GM12891 (cell line): ENCODE measurements around the gene TMEM101.

ENCODE experiments used
- PAX5 ChIP-seq: IDR thresholded peaks from 2 replicates; pipeline ENCODE4 v1.6.1; 2011; ENCODE audit warnings: low read length, moderate library complexity, mild to moderate bottlenecking; ENCODE audit not compliant: insufficient read depth, severe bottlenecking
- POLR2A ChIP-seq: IDR thresholded peaks from 2 replicates; pipeline ENCODE4 v1.6.1; 2011; ENCODE audit warnings: low read depth, low read length, control low read depth
- POLR2AphosphoS5 ChIP-seq: IDR thresholded peaks from 2 replicates; pipeline ENCODE4 v1.6.1; 2011; ENCODE audit warnings: low read depth, low read length, control low read depth
- SPI1 ChIP-seq: IDR thresholded peaks from 2 replicates; pipeline ENCODE4 v1.6.1; 2011; ENCODE audit warnings: low read depth, low read length, control low read depth
- TAF1 ChIP-seq: IDR thresholded peaks from 2 replicates; pipeline ENCODE4 v1.6.1; 2011; ENCODE audit warnings: low read depth, low read length, control low read depth

GRCh38 chr17:44053125-44053872 is 38.5 kb upstream of the TMEM101 start:
- TF ChIP-seq POLR2A, result no peak
- no peak for TF ChIP-seq POLR2AphosphoS5
- no peak for TF ChIP-seq SPI1
- TF ChIP-seq TAF1, result no peak
- TF ChIP-seq PAX5, result no peak
